ENCODE measurements around the gene CFAP73.

- TF ChIP-seq CTCF (IDR thresholded peaks at IDR 0.05), result no peak
- TF ChIP-seq POLR2A (IDR thresholded peaks at IDR 0.05), result no peak
Measured at GRCh38 chr12:113102811-113103210, 46.7 kb upstream of the CFAP73 start.
